H1 (cell line): ENCODE data around the gene TLE5. TPM values are rescaled to one million over a fixed set of nuclear protein-coding genes. Genes with fewer than 3 reads are reported as not detected.

ENCODE experiments used
- CTCF ChIA-PET: fragments of 300-600 bp; sonication (Branson Sonifier 250); formaldehyde crosslinking; loops from one replicate; lab custom pipeline; 2021; ENCODE audit not compliant: partially characterized antibody; lab: Charles Lee
- POLR2A ChIA-PET: fragments of 300-600 bp; sonication (Branson Sonifier 250); formaldehyde crosslinking; loops from one replicate; lab custom pipeline; 2021; ENCODE audit warnings: inconsistent platforms; ENCODE audit not compliant: partially characterized antibody; lab: Charles Lee
- DNase-seq, 2 experiments: peaks; one replicate each; pipeline versions ENCODE4 v3.0.0 to v3.0.0-alpha.2; 2010 to 2022; ENCODE audit warnings: low spot score in 2 of 2, low read depth in 1 of 2, mixed read lengths in 1 of 2
- FAIRE-seq: peaks from 2 replicates; lab custom pipeline; 2011; peaks lifted over from hg19 to GRCh38; lab: Jason Lieb, UNC
- H2AFZ ChIP-seq: 2 replicates; pipeline ENCODE4 v1.8.1; 2012; ENCODE audit warnings: low read length, inconsistent platforms
- H2AK5ac ChIP-seq: 2 replicates; pipeline ENCODE4 v1.6.1; 2013; ENCODE audit warnings: low read depth, low read length
- H2BK120ac ChIP-seq: replicated peaks from 2 replicates; pipeline ENCODE3; 2013; ENCODE audit warnings: low read depth, low read length, inconsistent platforms
- H2BK12ac ChIP-seq: 2 replicates; pipeline ENCODE4 v1.6.1; 2013; ENCODE audit warnings: low read depth, low read length
- H2BK15ac ChIP-seq: 2 replicates; pipeline ENCODE4 v1.6.1; 2013; ENCODE audit warnings: low read length
- H2BK20ac ChIP-seq: 2 replicates; pipeline ENCODE4 v1.6.1; 2013; ENCODE audit warnings: low read length
- H2BK5ac ChIP-seq: 2 replicates; pipeline ENCODE4 v1.6.1; 2013; ENCODE audit warnings: low read depth, low read length
- H3K14ac ChIP-seq: 2 replicates; pipeline ENCODE4 v1.6.1; 2013; ENCODE audit warnings: inconsistent platforms; ENCODE audit not compliant: insufficient read length
- H3K18ac ChIP-seq: 2 replicates; pipeline ENCODE4 v1.6.1; 2013; ENCODE audit warnings: low read length; ENCODE audit errors: extremely low read depth
- H3K23ac ChIP-seq: 2 replicates; pipeline ENCODE4 v1.6.1; 2013; ENCODE audit warnings: inconsistent platforms; ENCODE audit not compliant: insufficient read length
- H3K23me2 ChIP-seq: 2 replicates; pipeline ENCODE4 v1.6.1; 2013; ENCODE audit warnings: low read depth, low read length
- H3K27ac ChIP-seq: 2 replicates; pipeline ENCODE4 v1.6.1; 2011; ENCODE audit warnings: low read depth, low read length, inconsistent platforms
- H3K27me3 ChIP-seq, 4 experiments: replicated peaks in 1 of 4; 1 replicate in 1 of 4; 2 replicates in 3 of 4; pipeline versions ENCODE4 v1.6.1 to v1.8.1; 2011 to 2013; ENCODE audit warnings: low read length in 3 of 4, mild to moderate bottlenecking in 3 of 4, inconsistent platforms in 2 of 4, mixed read lengths in 2 of 4, moderate library complexity in 1 of 4; ENCODE audit not compliant: control insufficient read depth in 3 of 4, insufficient read depth in 3 of 4; ENCODE audit errors: extremely low read depth in 1 of 4
- H3K36me3 ChIP-seq, 4 experiments: 2 replicates each; pipeline versions ENCODE4 v1.6.1 to v1.8.1; 2011 to 2013; ENCODE audit warnings: mild to moderate bottlenecking in 4 of 4, low read length in 3 of 4, moderate library complexity in 2 of 4, control low read depth in 1 of 4, inconsistent platforms in 1 of 4; ENCODE audit not compliant: insufficient read depth in 4 of 4, control insufficient read depth in 2 of 4
- H3K4ac ChIP-seq: replicated peaks from 2 replicates; pipeline ENCODE3; 2013; ENCODE audit warnings: low read length, low read depth, mixed read lengths, inconsistent platforms; ENCODE audit not compliant: insufficient read length
- H3K4me1 ChIP-seq, 4 experiments: replicated peaks in 1 of 4; 1 replicate in 1 of 4; 2 replicates in 3 of 4; pipeline versions ENCODE4 v1.6.1 to v1.8.1; 2011 to 2013; ENCODE audit warnings: low read length in 3 of 4, inconsistent platforms in 2 of 4, mixed read lengths in 1 of 4; ENCODE audit not compliant: insufficient read depth in 4 of 4, control insufficient read depth in 3 of 4
- H3K4me2 ChIP-seq, 2 experiments: 2 replicates each; pipeline versions ENCODE4 v1.6.1 to v1.8.1; 2011 to 2013; ENCODE audit warnings: low read depth in 2 of 2, low read length in 2 of 2, control low read depth in 1 of 2, inconsistent platforms in 1 of 2, mild to moderate bottlenecking in 1 of 2; ENCODE audit not compliant: insufficient read depth in 1 of 2
- H3K4me3 ChIP-seq, 4 experiments: fragments of 200-600, 300-600 bp in 1 of 4; sonication (generic), shearing (Covaris generic), sonication (Bioruptor Twin) in 1 of 4; 2 replicates each; pipeline versions ENCODE4 v1.5.1 to v1.8.1; 2011 to 2016; ENCODE audit warnings: low read length in 4 of 4, low read depth in 3 of 4, control low read depth in 2 of 4, inconsistent platforms in 2 of 4, mild to moderate bottlenecking in 2 of 4, mixed read lengths in 1 of 4, moderate library complexity in 1 of 4; ENCODE audit not compliant: insufficient read depth in 2 of 4; ENCODE audit errors: extremely low read depth in 1 of 4
- H3K56ac ChIP-seq: replicated peaks from 2 replicates; pipeline ENCODE3; 2013; ENCODE audit warnings: low read depth, mild to moderate bottlenecking, mixed read lengths, low read length, inconsistent platforms; ENCODE audit not compliant: insufficient read length
- H3K79me1 ChIP-seq: 2 replicates; pipeline ENCODE4 v1.6.1; 2013; ENCODE audit warnings: low read depth, low read length, control low read depth
- H3K79me2 ChIP-seq, 2 experiments: 2 replicates each; pipeline versions ENCODE4 v1.6.1 to v1.8.1; 2012 to 2013; ENCODE audit warnings: low read length in 2 of 2, mild to moderate bottlenecking in 2 of 2, inconsistent platforms in 1 of 2; ENCODE audit not compliant: insufficient read depth in 2 of 2, control insufficient read depth in 1 of 2
- H3K9ac ChIP-seq, 4 experiments: replicated peaks in 1 of 4; 1 replicate in 1 of 4; 2 replicates in 3 of 4; pipeline versions ENCODE4 v1.6.1 to v1.8.1; 2011 to 2013; ENCODE audit warnings: low read depth in 3 of 4, low read length in 3 of 4, control low read depth in 2 of 4, mild to moderate bottlenecking in 2 of 4, moderate library complexity in 2 of 4, inconsistent platforms in 1 of 4; ENCODE audit errors: extremely low read depth in 1 of 4
- H3K9me3 ChIP-seq, 2 experiments: 2 replicates each; pipeline versions ENCODE4 v1.6.1 to v1.8.1; 2012 to 2013; ENCODE audit warnings: mild to moderate bottlenecking in 2 of 2, moderate library complexity in 2 of 2, control low read depth in 1 of 2, inconsistent platforms in 1 of 2, low read depth in 1 of 2, low read length in 1 of 2, mixed read lengths in 1 of 2; ENCODE audit not compliant: insufficient read depth in 2 of 2
- H4K20me1 ChIP-seq, 2 experiments: replicated peaks in 1 of 2; 2 replicates each; pipeline versions ENCODE3 to v1.8.1; 2011 to 2013; ENCODE audit warnings: inconsistent platforms in 2 of 2, low read length in 2 of 2, mild to moderate bottlenecking in 1 of 2; ENCODE audit not compliant: insufficient read depth in 2 of 2, control insufficient read depth in 1 of 2
- H4K5ac ChIP-seq: 2 replicates; pipeline ENCODE4 v1.6.1; 2013; ENCODE audit warnings: low read length, low read depth, mixed read lengths, inconsistent platforms; ENCODE audit not compliant: insufficient read length
- H4K8ac ChIP-seq: 2 replicates; pipeline ENCODE4 v1.8.0; 2013; ENCODE audit warnings: mild to moderate bottlenecking, moderate library complexity, low read length, inconsistent platforms; ENCODE audit not compliant: insufficient read depth; ENCODE audit errors: extremely low read depth
- H4K91ac ChIP-seq: replicated peaks from 2 replicates; pipeline ENCODE3; 2013; ENCODE audit warnings: low read length, mixed read lengths, inconsistent platforms; ENCODE audit not compliant: insufficient read length
- RAD21 ChIP-seq, 2 experiments: IDR thresholded peaks in 1 of 2; conservative IDR thresholded peaks in 1 of 2; 2 replicates each; pipeline ENCODE4 v1.6.1; 2011; ENCODE audit warnings: low read depth in 2 of 2, low read length in 2 of 2, improper control_type of control experiment in 1 of 2, inconsistent platforms in 1 of 2, mild to moderate bottlenecking in 1 of 2, moderate library complexity in 1 of 2
- SAP30 ChIP-seq: fragments of 300-600 bp; sonication (generic); IDR thresholded peaks from 2 replicates; pipeline ENCODE4 v1.7.1; 2012; ENCODE audit warnings: low read length, moderate library complexity, mild to moderate bottlenecking, inconsistent platforms; ENCODE audit not compliant: insufficient read depth, insufficient replicate concordance
- WGBS, 2 experiments: shearing (Covaris generic) in 1 of 2; methylation state at CpG; one replicate each; pipeline versions ENCODE4 v1.1.6 to v1.1.7; 2013 to 2015; ENCODE audit warnings: low lambda C conversion rate in 2 of 2, mixed read lengths in 2 of 2, inconsistent platforms in 1 of 2, low coverage in 1 of 2, missing lambda C conversion rate in 1 of 2; ENCODE audit not compliant: insufficient replicate concordance in 2 of 2, insufficient coverage in 1 of 2, insufficient read length in 1 of 2; ENCODE audit errors: extremely low coverage in 1 of 2, missing lambda C conversion rate in 1 of 2; 5-methylcytosine and 5-hydroxymethylcytosine counted together
- polyA plus RNA-seq, 7 experiments: library from polyadenylated mRNA; depleted of rRNA in 3 of 7; stranded (reverse) in 5 of 7; unstranded in 2 of 7; fragments of >200 nt in 5 of 7; fragments of 200-250 nt in 2 of 7; gene quantifications; 1 replicate in 5 of 7; 2 replicates in 1 of 7; 4 replicates in 1 of 7; pipeline versions ENCODE4 v1.2.1 to v1.2.3, GENCODE V29; 2011 to 2013; ENCODE audit warnings: missing spikeins in 2 of 7, mixed read lengths in 2 of 7
- total RNA-seq: library from RNA; stranded (reverse); fragmentation: NEBNext Ultra II Directional; extraction: Animal tissue kit (Norgen Biotek cat#: 25700); gene quantifications from 2 replicates; pipeline ENCODE4 v1.2.1, GENCODE V29; 2021

Gene TLE5
- total and polyA plus RNA-seq, 2 of the 8 experiments (the other 6 are each of a cell fraction or from before 2014, with no cell fraction given), result 187 to 285 TPM

DNA sequence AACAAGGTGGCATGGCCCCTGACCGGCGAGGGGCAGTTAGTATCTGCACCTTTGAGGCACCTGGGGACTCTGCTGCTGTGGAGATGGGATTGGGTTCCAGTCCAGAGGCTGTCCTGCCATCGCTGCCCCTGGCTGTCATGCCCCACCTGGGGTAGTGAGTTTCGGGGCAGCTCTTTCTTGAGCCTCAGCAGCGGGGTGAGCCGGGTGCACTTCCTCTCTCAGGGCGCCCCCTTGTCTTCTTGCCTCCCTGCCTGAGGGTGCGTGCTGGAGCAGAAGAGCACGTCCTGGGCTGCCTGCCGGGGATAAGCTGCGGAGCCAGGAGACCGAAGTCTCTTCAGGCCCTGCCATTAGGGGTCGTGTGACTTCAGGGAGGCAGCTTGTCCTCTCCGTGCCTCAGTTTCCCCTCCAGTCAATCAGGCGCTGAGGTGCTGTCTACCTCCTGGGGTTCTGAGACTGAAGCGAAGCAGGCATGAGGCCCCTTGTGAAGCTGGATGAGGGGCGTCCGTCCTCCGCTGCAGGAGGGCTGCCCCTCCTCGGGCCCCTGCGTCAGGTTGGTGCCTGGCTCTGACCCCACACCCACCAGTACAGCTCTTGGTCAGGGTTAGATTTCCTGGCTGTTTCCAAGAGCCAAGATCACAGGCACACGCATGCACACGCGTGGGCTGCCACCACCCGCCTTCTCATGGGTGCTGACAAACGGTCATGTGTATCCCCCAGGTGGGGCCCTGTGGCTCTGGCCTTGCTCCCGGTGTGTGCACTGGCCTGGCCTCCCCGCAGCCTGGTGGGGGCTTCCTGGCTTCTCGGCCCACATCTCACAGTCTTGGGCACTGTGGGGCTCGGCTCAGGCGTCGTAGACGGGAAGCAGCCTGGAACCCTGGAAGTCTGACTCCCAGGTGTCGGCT is 40.2 kb upstream of the TLE5 start:
- H2AFZ ChIP-seq, result no peak overlapping the region
- H2BK15ac ChIP-seq, result no peak overlapping the region; the same call in 1 of the 2 replicates
- DNase-seq (no peak), FAIRE-seq (no peak)
- no peaks in the 10 kb centered on the region for H3K9me3 ChIP-seq
- H2BK5ac ChIP-seq, result no peak overlapping the region
- H3K27ac ChIP-seq, result no peak overlapping the region
- H4K8ac ChIP-seq, result no peak overlapping the region
- no peak overlapping the region for H3K4ac ChIP-seq
- H3K79me1 ChIP-seq, result peaks cover 10% of the 10 kb centered on the region
- no peak overlapping the region for H3K9ac ChIP-seq
- no peaks in the 10 kb centered on the region for H3K23me2 ChIP-seq
- H3K14ac ChIP-seq, result no peak overlapping the region
- H2BK12ac ChIP-seq, result no peak overlapping the region
- H4K20me1 ChIP-seq, result peaks cover 8 to 39% of the 10 kb centered on the region in 2 experiments
- H4K5ac ChIP-seq, result no peak overlapping the region
- H2BK20ac ChIP-seq, result no peak overlapping the region
- ChIA-PET CTCF (interaction anchor here (0.6 to 20.0 kb wide), 9 partner anchors 11 to 387 kb away, joined by 3 to 339 read pairs (median 5); no protein-coding TSS in a partner anchor), POLR2A (interaction anchor here (1.2 to 1.3 kb wide), 2 partner anchors 23 to 39 kb away, joined by 3 to 4 read pairs; no protein-coding TSS in a partner anchor)
- H3K4me1 ChIP-seq, result no peaks in the 10 kb centered on the region; a peak in 2 of 7 replicates
- no peak overlapping the region for H4K91ac ChIP-seq
- no peak overlapping the region for H3K4me3 ChIP-seq
- TF ChIP-seq SAP30 (no peak), RAD21 (IDR thresholded peaks at IDR 0.05 in 1 of 2, conservative IDR thresholded peaks at IDR 0.05 in 1 of 2; ENCODE audit: low read depth in 2 of 2, low read length in 2 of 2) (no peak)
- no peak overlapping the region for H3K18ac ChIP-seq
- no peak overlapping the region for H2BK120ac ChIP-seq
- no peaks in the 10 kb centered on the region for H3K27me3 ChIP-seq
- H3K4me2 ChIP-seq, result no peak overlapping the region
- peaks cover 0 to 81% of the 10 kb centered on the region in 2 experiments; a peak in 3 of 4 replicates for H3K79me2 ChIP-seq
- WGBS, 2 experiments, result 89% methylated on average over 32 of the region's 34 CpGs; no CpG with 5 or more reads in 1 of the 2 experiments
- no peaks in the 10 kb centered on the region for H3K36me3 ChIP-seq
- no peak overlapping the region for H3K56ac ChIP-seq
- H2AK5ac ChIP-seq, result no peak overlapping the region
- no peak overlapping the region for H3K23ac ChIP-seq
